ENCODE results near the gene GATD1. TPM values are rescaled to one million over a fixed set of nuclear protein-coding genes. Genes with fewer than 3 reads are reported as not detected.

The GATD1 gene
- total RNA-seq, 4 donors from 2014 or later = 28.9 to 33.8 (median 31.2) TPM

DNA sequence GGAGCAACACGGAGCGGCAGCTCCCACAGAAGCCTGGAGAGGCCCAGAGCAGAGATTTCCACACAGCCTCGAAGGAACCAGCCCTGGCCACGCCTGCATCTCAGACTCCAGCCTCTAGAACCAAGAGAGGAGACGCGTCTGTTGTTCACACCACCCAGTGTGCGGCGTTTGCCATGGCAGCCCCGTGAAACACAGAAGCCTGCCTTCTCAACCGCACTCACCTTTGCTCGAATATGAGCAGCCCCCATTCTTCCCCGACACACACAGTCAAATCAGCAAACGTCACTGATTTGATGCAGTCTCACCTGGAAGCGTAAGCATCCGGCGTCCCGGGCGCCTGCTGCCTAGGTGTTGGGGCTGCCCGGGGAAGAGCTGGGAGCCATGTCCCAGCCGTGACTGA is 44.2 kb downstream of the GATD1 start:
- no peak overlapping the region for H3K4me3 ChIP-seq
- no peaks in the 10 kb centered on the region for H3K36me3 ChIP-seq
- TF ChIP-seq EP300 (IDR thresholded peaks at IDR 0.05) (no peak), POLR2A (IDR thresholded peaks at IDR 0.05) (no peak), POLR2AphosphoS5 (IDR thresholded peaks at IDR 0.05) (no peak)
- TF ChIP-seq, protein P1, sequence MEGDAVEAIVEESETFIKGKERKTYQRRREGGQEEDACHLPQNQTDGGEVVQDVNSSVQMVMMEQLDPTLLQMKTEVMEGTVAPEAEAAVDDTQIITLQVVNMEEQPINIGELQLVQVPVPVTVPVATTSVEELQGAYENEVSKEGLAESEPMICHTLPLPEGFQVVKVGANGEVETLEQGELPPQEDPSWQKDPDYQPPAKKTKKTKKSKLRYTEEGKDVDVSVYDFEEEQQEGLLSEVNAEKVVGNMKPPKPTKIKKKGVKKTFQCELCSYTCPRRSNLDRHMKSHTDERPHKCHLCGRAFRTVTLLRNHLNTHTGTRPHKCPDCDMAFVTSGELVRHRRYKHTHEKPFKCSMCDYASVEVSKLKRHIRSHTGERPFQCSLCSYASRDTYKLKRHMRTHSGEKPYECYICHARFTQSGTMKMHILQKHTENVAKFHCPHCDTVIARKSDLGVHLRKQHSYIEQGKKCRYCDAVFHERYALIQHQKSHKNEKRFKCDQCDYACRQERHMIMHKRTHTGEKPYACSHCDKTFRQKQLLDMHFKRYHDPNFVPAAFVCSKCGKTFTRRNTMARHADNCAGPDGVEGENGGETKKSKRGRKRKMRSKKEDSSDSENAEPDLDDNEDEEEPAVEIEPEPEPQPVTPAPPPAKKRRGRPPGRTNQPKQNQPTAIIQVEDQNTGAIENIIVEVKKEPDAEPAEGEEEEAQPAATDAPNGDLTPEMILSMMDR (IDR thresholded peaks at IDR 0.05) = no peak
- WGBS, 2 donors (ENCODE audit: low coverage in 1 of 2) = 69% methylated on average over 11 of the region's 20 CpGs; no CpG with 5 or more reads in 1 of the 2 donors
- H3K9me3 ChIP-seq = no peaks in the 10 kb centered on the region
- peaks cover 0 to 12% (median 11%) of the 10 kb centered on the region in 3 donors for H3K4me1 ChIP-seq
- no peak for ATAC-seq
- no peak overlapping the region for H3K27ac ChIP-seq
- peaks cover 58% of the 10 kb centered on the region for H3K27me3 ChIP-seq

DNA sequence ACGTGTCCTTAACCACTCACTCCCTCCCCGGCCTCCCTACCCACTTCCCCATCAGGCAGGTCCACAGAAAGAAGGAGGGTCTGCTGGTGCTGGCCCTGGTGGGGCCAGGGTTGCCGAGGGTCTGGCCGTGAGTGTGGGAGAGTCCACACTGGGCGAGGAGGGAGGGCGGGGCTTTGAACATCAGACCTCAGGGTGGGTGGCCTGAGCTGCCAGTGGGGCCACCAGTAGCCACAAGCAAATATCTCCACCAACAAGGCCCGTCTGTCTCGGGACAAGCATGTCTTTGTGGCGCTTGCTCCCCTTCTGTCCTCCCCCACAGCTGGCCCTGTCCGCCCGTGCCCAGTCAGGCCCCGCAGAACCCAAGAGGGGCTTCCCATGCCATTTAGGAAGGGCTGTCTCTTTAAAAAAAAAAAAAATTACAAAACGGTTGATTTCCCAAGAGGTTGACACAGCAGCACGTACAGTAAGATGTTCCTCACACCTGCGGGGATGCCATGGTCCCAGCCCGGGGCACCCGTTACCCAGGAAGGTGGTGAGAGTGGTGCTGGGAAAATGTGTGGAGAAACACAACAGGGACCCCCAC is 47.7 kb downstream of the GATD1 start:
- Histone ChIP-seq H3K4me3 (no peak overlapping the region), H3K27me3 (peaks cover 93% of the 10 kb centered on the region), H3K9me3 (no peaks in the 10 kb centered on the region), H3K4me1 (peaks cover 0 to 41% (median 33%) of the 10 kb centered on the region in 3 donors), H3K36me3 (no peaks in the 10 kb centered on the region), H3K27ac (peak overlapping the region in 2 of 4 donors; percentile 69 to 75)
- WGBS, 2 donors (ENCODE audit: low coverage in 1 of 2) = 28% methylated on average over 2 of the region's 17 CpGs; no CpG with 5 or more reads in 1 of the 2 donors
- ATAC-seq = no peak
- TF ChIP-seq, protein P1 (IDR thresholded peaks at IDR 0.05) = no peak
- TF ChIP-seq EP300 (IDR thresholded peaks at IDR 0.05) = no peak
- no peak for TF ChIP-seq POLR2A (IDR thresholded peaks at IDR 0.05)
- no peak for TF ChIP-seq POLR2AphosphoS5 (IDR thresholded peaks at IDR 0.05)

DNA sequence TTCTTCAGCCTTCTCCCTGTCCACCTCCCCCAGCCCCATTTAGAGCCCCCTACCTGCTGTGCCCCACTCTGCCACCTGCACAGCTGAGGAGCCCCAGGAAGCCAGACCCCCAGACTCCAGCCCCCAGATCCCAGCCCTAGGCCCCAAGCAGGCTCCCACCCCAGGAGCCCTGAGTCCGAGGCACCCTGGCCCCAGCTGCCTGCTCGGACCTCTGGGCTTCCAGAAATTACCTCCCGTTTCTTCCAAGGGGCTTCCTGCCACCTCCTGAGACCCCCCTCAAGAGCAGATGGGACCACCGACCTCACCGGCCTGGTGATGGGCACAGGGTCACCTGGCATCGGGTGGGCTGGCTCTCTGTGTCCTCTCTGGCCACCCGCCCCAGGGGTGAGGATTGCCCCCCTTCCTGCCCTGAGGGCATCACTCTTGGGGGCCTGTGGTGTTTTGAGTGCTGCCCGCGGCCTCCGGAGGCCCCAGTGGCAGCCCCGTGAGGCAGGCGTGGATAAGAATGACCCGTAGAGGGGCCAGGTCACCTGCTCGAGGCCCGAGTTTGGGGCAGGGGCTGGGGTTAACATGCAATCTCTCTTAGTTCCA is 48.3 kb downstream of the GATD1 start:
- Histone ChIP-seq H3K9me3 (no peaks in the 10 kb centered on the region), H3K27me3 (peaks cover 93% of the 10 kb centered on the region), H3K4me3 (no peak overlapping the region), H3K27ac (peak overlapping the region in 2 of 4 donors; percentile 69 to 75), H3K4me1 (peaks cover 0 to 41% (median 33%) of the 10 kb centered on the region in 3 donors), H3K36me3 (no peaks in the 10 kb centered on the region)
- ATAC-seq = no peak
- no CpG with 5 or more reads among the region's 15 CpGs for WGBS, 2 donors (ENCODE audit: low coverage in 1 of 2)
- TF ChIP-seq, protein P1 (IDR thresholded peaks at IDR 0.05) = no peak
- TF ChIP-seq POLR2A (IDR thresholded peaks at IDR 0.05) = no peak
- no peak for TF ChIP-seq EP300 (IDR thresholded peaks at IDR 0.05)
- no peak for TF ChIP-seq POLR2AphosphoS5 (IDR thresholded peaks at IDR 0.05)

DNA sequence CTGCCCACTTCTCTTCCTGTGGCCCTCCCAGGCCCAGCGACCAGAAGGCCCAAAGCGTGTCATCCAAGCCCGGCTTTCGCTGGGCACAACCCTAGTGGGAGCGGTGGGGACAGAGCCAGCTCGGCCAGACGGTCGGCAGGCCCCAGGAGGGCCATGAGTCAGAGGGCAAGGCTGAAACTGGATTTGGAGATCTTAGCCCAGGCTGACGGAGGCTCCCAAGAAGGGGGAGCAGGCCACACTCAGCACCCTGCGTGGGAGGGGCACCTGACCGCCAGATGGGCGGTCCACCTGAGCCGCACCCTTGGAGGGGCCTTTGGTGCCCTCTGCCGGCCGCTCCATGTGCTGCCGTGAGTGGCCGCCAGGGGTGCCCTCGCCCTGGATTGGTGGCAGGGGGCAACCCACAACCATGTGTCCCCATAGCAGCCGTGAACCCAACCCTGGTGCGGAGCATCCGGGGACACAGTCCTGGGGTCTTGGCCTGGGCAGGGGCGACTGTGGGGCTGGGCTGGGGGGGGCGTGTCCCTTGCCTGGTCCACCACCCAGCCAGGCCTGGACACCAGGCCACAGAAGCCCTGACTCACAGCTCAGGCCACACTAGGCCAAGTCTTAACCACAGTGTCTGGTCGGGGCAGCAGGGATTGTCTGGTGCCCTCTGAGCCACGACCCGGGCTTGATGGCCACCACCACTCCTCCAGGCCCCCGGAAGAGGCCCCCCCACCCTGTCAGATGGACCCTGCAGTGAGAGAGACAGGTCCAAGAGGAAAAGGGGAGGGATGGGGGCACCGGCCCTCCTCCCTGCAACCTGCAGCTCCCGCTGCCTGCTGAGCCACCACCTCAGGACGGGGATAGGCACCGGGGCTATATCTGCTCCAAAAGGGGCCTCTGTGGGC is 49.2 kb downstream of the GATD1 start:
- peak overlapping the region in 3 of 4 donors; percentile 48 to 75 (median 69) for H3K27ac ChIP-seq
- ATAC-seq = peak; percentile 90
- WGBS, 2 donors (ENCODE audit: low coverage in 1 of 2) = no CpG with 5 or more reads among the region's 31 CpGs

More for the DNA sequence above, 49.2 kb downstream of the GATD1 start:
- no peaks in the 10 kb centered on the region for H3K9me3 ChIP-seq
- peaks cover 0 to 47% (median 33%) of the 10 kb centered on the region in 3 donors for H3K4me1 ChIP-seq
- peaks cover 93% of the 10 kb centered on the region for H3K27me3 ChIP-seq
- peak; percentile 22 for TF ChIP-seq POLR2AphosphoS5 (IDR thresholded peaks at IDR 0.05)
- TF ChIP-seq EP300 (IDR thresholded peaks at IDR 0.05) = no peak
- TF ChIP-seq POLR2A (IDR thresholded peaks at IDR 0.05) = no peak
- TF ChIP-seq, protein P1 (IDR thresholded peaks at IDR 0.05) = peak in 3 of 4 experiments; percentile 96 to 100 (median 98)
- no peak overlapping the region for H3K4me3 ChIP-seq
- no peaks in the 10 kb centered on the region for H3K36me3 ChIP-seq
